ENCODE data around the gene MYO1C. TPM values are rescaled to one million over a fixed set of nuclear protein-coding genes. Genes with fewer than 3 reads are reported as not detected.

Gene MYO1C
- total RNA-seq, 2 donors from 2014 or later, result 75.5 to 90.0 TPM

DNA sequence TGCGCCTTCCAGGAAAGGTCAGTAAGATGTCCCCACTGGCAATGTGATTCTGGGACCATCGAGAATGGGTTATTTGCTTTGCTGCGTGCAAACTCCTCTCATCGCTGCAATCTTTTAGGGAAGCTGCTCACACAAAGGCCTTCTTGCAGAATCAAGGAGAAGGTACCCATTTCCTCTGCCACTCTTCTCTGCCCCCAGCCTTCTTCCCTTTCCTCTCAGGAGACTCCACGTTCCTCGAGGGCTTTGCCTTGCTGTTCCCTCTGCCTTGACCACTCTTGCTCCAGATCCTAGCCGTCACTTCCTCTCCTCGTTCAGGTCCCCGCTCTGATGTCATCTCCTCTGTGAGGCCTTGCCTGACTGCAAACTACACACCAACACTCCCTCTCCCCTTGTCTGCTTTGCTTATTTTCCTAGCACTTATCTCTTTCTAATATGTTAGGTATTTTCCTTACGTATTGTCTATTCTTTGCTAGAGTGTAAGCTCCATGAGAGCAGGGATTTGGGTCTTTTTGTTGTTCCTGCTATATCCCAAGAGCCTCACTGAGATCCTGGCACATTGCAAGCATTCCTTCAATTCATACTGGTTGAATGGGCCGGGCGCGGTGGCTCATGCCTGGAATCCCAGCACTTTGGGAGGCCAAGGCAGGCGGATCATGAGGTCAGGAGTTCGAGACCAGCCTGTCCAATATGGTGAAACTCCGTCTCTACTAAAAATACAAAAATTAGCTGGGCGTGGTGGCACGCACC lies 31.1 kb downstream of the MYO1C start:
- no peak for DNase-seq
- no peaks in the 10 kb centered on the region for H3K27me3 ChIP-seq (ENCODE audit: control insufficient read depth, insufficient read depth, low read length, poor library complexity, severe bottlenecking)
- H3K9me3 ChIP-seq (ENCODE audit: control insufficient read depth, low read length), result no peaks in the 10 kb centered on the region
- WGBS, 2 experiments (ENCODE audit: insufficient coverage in 1 of 2, insufficient read length in 1 of 2), result 94 to 95% methylated on average over 13 to 18 of the region's 18 CpGs
- Mint-ChIP-seq H3K27ac (no peak overlapping the region), H3K36me3 (ENCODE audit: low read depth) (peaks cover 26% of the 10 kb centered on the region), H3K9me3 (no peaks in the 10 kb centered on the region), H3K4me1 (peaks cover 5% of the 10 kb centered on the region), H3K27me3 (ENCODE audit: insufficient read depth) (peaks cover 2% of the 10 kb centered on the region), H3K4me3 (no peak overlapping the region)
- no peak overlapping the region for H3K27ac ChIP-seq (ENCODE audit: low read depth, low read length)
- no peak overlapping the region for H3K4me3 ChIP-seq (ENCODE audit: low read length)
- TF ChIP-seq, protein P1, sequence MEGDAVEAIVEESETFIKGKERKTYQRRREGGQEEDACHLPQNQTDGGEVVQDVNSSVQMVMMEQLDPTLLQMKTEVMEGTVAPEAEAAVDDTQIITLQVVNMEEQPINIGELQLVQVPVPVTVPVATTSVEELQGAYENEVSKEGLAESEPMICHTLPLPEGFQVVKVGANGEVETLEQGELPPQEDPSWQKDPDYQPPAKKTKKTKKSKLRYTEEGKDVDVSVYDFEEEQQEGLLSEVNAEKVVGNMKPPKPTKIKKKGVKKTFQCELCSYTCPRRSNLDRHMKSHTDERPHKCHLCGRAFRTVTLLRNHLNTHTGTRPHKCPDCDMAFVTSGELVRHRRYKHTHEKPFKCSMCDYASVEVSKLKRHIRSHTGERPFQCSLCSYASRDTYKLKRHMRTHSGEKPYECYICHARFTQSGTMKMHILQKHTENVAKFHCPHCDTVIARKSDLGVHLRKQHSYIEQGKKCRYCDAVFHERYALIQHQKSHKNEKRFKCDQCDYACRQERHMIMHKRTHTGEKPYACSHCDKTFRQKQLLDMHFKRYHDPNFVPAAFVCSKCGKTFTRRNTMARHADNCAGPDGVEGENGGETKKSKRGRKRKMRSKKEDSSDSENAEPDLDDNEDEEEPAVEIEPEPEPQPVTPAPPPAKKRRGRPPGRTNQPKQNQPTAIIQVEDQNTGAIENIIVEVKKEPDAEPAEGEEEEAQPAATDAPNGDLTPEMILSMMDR (conservative IDR thresholded peaks at IDR 0.05), result no peak
- H3K4me1 ChIP-seq (ENCODE audit: control insufficient read depth, insufficient read depth, low read length), result no peaks in the 10 kb centered on the region
- peaks cover 6% of the 10 kb centered on the region for H3K36me3 ChIP-seq (ENCODE audit: control insufficient read depth, insufficient read depth, low read length)
- H3K9ac ChIP-seq (ENCODE audit: extremely low read depth, low read length, poor library complexity, severe bottlenecking), result no peak overlapping the region

DNA sequence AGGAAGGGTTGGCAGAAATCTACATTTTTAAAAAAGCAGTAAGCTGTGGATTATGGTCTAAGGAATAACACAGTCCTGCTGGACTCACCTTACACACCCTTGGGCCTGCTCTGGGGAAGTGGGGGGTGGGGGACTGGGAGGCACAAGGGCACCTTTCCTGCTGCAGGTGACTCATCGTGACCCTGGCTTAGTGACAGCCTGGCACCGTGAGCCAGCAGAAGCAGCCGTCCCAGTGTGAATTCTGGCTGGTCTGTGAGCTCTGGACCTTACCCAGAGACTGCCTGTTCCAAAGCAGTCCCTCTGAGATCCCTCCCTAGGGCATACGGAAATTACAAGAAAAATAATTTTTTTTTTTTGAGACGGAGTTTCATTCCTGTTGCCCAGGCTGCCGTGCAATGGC lies 32.3 kb downstream of the MYO1C start:
- TF ChIP-seq, protein P1 (conservative IDR thresholded peaks at IDR 0.05), result no peak
- H3K9ac ChIP-seq (ENCODE audit: extremely low read depth, low read length, poor library complexity, severe bottlenecking), result no peak overlapping the region
- peaks cover 22% of the 10 kb centered on the region for H3K36me3 Mint-ChIP-seq (ENCODE audit: low read depth)
- no peak overlapping the region for H3K4me3 Mint-ChIP-seq
- DNase-seq, result no peak
- H3K4me1 Mint-ChIP-seq, result peaks cover 5% of the 10 kb centered on the region
- WGBS, 2 experiments (ENCODE audit: insufficient coverage in 1 of 2, insufficient read length in 1 of 2), result 85 to 92% methylated on average over 6 of the region's 6 CpGs
- H3K36me3 ChIP-seq (ENCODE audit: control insufficient read depth, insufficient read depth, low read length), result peaks cover 4% of the 10 kb centered on the region
- H3K27ac Mint-ChIP-seq, result no peak overlapping the region
- no peaks in the 10 kb centered on the region for H3K4me1 ChIP-seq (ENCODE audit: control insufficient read depth, insufficient read depth, low read length)
- H3K9me3 Mint-ChIP-seq, result no peaks in the 10 kb centered on the region
- H3K27me3 Mint-ChIP-seq (ENCODE audit: insufficient read depth), result peaks cover 2% of the 10 kb centered on the region
- H3K9me3 ChIP-seq (ENCODE audit: control insufficient read depth, low read length), result no peaks in the 10 kb centered on the region
- H3K27ac ChIP-seq (ENCODE audit: low read depth, low read length), result no peak overlapping the region
- H3K27me3 ChIP-seq (ENCODE audit: control insufficient read depth, insufficient read depth, low read length, poor library complexity, severe bottlenecking), result no peaks in the 10 kb centered on the region
- H3K4me3 ChIP-seq (ENCODE audit: low read length), result no peak overlapping the region

DNA sequence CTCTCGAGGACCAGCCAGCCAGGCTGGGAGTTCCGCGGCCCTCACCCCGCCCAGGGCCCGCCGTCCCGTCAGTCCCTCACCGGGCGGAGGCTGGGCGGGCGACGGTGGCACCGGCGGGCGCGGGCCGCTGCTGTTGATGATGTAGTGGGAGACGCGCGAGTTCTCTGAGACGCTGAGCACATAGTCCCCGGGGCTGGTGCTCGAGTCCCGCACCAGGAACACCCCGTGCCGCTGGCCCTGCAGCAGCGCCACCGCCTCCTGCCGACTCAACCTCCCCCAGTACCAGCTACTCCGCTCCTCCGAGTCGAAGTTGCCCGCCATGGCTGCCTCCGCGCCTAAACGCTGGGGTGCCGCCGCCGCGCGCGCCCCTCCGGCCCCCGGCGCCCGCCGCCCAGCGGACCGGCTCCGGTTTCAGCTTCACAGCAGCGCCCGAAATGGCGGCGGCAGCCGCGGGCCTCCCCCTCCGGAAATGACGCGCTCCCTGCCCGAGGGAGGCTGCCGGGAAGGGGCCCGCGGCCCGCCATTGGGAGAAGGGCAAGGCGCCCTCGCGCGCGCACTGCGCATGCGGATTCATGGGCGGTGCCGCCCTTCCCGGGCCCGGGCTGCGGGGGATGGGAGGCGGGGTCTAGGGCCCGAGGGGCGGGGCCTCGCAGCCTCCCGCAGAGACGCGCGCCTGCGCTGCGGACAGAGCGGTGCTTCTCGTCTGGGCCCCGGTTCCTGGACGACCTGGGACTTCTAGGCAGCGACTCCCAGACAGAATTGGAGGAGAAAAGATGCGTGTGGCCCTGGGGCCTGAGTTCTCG lies 36.5 kb downstream of the MYO1C start, which contains the start of gene CRK:
Gene CRK (minus strand): TSS at position 436 of the 803 bp plus-strand sequence. CDS start 115 bp downstream, at position 321.
- Histone ChIP-seq H3K27ac (ENCODE audit: low read depth, low read length) (peak within 1 kb of the TSS; percentile 86), H3K36me3 (ENCODE audit: control insufficient read depth, insufficient read depth, low read length) (peaks cover 31% of the 10 kb centered on the region), H3K4me3 (ENCODE audit: low read length) (peak within 1 kb of the TSS; percentile 91), H3K9me3 (ENCODE audit: control insufficient read depth, low read length) (no peaks in the 10 kb centered on the region), H3K27me3 (ENCODE audit: control insufficient read depth, insufficient read depth, low read length, poor library complexity, severe bottlenecking) (no peaks in the 10 kb centered on the region), H3K4me1 (ENCODE audit: control insufficient read depth, insufficient read depth, low read length) (no peaks in the 10 kb centered on the region), H3K9ac (ENCODE audit: extremely low read depth, low read length, poor library complexity, severe bottlenecking) (peak within 1 kb of the TSS; percentile 95)
- H3K36me3 Mint-ChIP-seq (ENCODE audit: low read depth), result peaks cover 22% of the 10 kb centered on the region
- peak; percentile 100 for DNase-seq
- H3K27ac Mint-ChIP-seq, result peak within 1 kb of the TSS; percentile 91
- TF ChIP-seq, protein P1 (conservative IDR thresholded peaks at IDR 0.05), result no peak
- H3K9me3 Mint-ChIP-seq, result no peaks in the 10 kb centered on the region
- peak within 1 kb of the TSS; percentile 86 for H3K4me3 Mint-ChIP-seq
- 1 to 4% methylated on average over 25 to 93 of the region's 93 CpGs for WGBS, 2 experiments (ENCODE audit: insufficient coverage in 1 of 2, insufficient read length in 1 of 2)
- peaks cover 11% of the 10 kb centered on the region for H3K4me1 Mint-ChIP-seq
- H3K27me3 Mint-ChIP-seq (ENCODE audit: insufficient read depth), result peaks cover 2% of the 10 kb centered on the region
